Activated T-helper 1 cell treated with anti-CD3 and anti-CD28 coated beads, Interleukin-12 subunit alpha, Interleukin-12 subunit beta, Interleukin-2, Interleukin-4 antibody, amounts not matched to agents 30 ng/mL and 10 ng/mL and 1 ng/mL, durations not matched to agents 14 hours and 24 hours and 36 hours (primary cell): ENCODE measurements around the gene DPM2. TPM values are rescaled to one million over a fixed set of nuclear protein-coding genes. Genes with fewer than 3 reads are reported as not detected.
A peak's percentile ranks its signal among the peaks of the same experiment; 100 is the strongest.

Experiments used
- DNase-seq: peaks from one replicate; pipeline ENCODE4 v3.0.0; 2021; ENCODE audit warnings: low spot score
- H3K27ac Mint-ChIP-seq: one replicate; pipeline ENCODE4 v1.8.0; 2021; ENCODE audit warnings: mild to moderate bottlenecking, mixed read lengths
- H3K27me3 Mint-ChIP-seq: one replicate; pipeline ENCODE4 v1.8.0; 2022; ENCODE audit warnings: mild to moderate bottlenecking, moderate library complexity, mixed read lengths; ENCODE audit not compliant: insufficient read depth
- H3K36me3 Mint-ChIP-seq: one replicate; pipeline ENCODE4 v1.8.0; 2021; ENCODE audit warnings: low read depth, mixed read lengths
- H3K4me1 Mint-ChIP-seq: one replicate; pipeline ENCODE4 v1.8.0; 2021; ENCODE audit warnings: low read depth, mixed read lengths
- H3K4me3 Mint-ChIP-seq: one replicate; pipeline ENCODE4 v1.8.0; 2021; ENCODE audit warnings: mild to moderate bottlenecking, moderate library complexity, mixed read lengths
- H3K9me3 Mint-ChIP-seq: one replicate; pipeline ENCODE4 v1.8.0; 2021; ENCODE audit warnings: mixed read lengths
- intact Hi-C: fragments of 100-400 bp; cut with micrococcal nuclease; formaldehyde crosslinking; loops from one replicate; pipeline ENCODE4 v1.15.1; 2024
- total RNA-seq: library from RNA; stranded (reverse); gene quantifications from 2 replicates; pipeline ENCODE4 v1.2.3, GENCODE V29; 2022

The DPM2 gene
- total RNA-seq, 1 donor from 2014 or later: 70.2 TPM

- H3K27me3 Mint-ChIP-seq: no peaks in the 10 kb centered on the region
- H3K36me3 Mint-ChIP-seq: peaks cover 28% of the 10 kb centered on the region
- H3K9me3 Mint-ChIP-seq: no peaks in the 10 kb centered on the region
- intact Hi-C loops: loop anchor here (5.0 kb wide), 1 partner anchor 158 kb away; no protein-coding TSS in a partner anchor
- H3K4me3 Mint-ChIP-seq: no peak overlapping the region
- no peak for DNase-seq
- H3K27ac Mint-ChIP-seq: peak overlapping the region; percentile 26
- peaks cover 77% of the 10 kb centered on the region for H3K4me1 Mint-ChIP-seq
These were observed 21.7 kb upstream of the DPM2 start for GRCh38 chr9:127959398-127959797.

DNA sequence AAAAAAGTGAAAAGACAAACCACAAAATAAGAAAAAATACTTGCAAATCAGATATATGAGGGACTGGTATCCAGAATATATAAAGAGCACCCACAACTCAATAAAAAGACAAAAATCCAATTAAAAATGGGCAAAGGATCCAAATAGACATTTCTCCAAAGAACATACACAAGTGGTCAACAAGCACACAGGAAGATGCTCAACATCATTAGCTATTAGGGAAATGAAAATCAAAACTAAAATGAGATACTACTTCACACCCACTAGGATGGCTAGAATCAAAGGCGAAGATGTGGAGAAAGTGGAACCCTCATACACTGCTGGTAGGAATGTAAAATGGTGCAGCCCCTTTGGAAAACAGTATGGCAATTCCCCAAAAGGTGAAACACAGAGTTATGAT lies 21.1 kb upstream of the DPM2 start:
- peaks cover 28% of the 10 kb centered on the region for H3K36me3 Mint-ChIP-seq
- H3K27me3 Mint-ChIP-seq: no peaks in the 10 kb centered on the region
- no peak for DNase-seq
- peaks cover 81% of the 10 kb centered on the region for H3K4me1 Mint-ChIP-seq
- intact Hi-C loops: loop anchor here (5.0 kb wide), 1 partner anchor 159 kb away; no protein-coding TSS in a partner anchor
- no peak overlapping the region for H3K27ac Mint-ChIP-seq
- no peaks in the 10 kb centered on the region for H3K9me3 Mint-ChIP-seq
- H3K4me3 Mint-ChIP-seq: no peak overlapping the region

DNA sequence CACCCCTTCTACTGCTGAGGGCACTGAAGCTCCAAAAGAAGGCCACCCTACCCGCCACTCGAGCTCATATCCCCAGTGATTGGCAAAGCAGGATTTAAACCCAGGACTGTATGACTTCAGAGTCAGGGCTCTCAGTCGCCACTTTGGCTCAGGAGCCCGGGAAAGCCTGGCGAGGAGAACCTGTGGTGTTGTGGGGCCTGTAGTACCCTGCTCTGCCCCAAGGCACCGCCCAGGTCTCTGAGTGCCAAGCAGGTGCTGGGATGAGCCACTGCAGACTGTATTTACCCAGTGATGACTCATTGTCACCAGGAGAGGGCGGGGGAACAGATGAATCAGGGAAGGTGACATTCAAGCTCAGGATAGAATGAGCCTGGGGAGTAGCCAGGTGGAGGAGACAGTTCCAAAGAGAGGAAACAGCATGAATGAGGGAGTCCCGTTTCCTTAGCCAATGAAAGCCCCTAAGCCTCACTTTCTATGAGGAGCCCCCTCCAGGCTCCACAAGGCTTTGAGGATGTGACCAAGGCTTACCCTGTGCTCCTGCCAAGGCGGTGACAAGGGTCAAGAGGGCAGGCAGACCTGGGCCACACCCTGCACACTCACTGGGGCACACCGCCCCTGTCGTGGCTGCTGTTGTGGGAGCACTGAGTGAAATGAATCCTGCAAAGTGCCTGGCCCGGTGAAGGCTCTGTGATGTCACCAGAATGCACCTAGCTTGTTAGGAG lies 17.8 kb upstream of the DPM2 start:
- no peaks in the 10 kb centered on the region for H3K9me3 Mint-ChIP-seq
- peak overlapping the region; percentile 73 for H3K27ac Mint-ChIP-seq
- peaks cover 21% of the 10 kb centered on the region for H3K36me3 Mint-ChIP-seq
- H3K4me1 Mint-ChIP-seq: peaks cover 74% of the 10 kb centered on the region
- intact Hi-C loops: loop anchor here (1.0 to 5.0 kb wide), 5 partner anchors 12 to 162 kb away; no protein-coding TSS in a partner anchor
- H3K4me3 Mint-ChIP-seq: peak overlapping the region; percentile 12
- peak; percentile 56 for DNase-seq
- peaks cover 2% of the 10 kb centered on the region for H3K27me3 Mint-ChIP-seq

DNA sequence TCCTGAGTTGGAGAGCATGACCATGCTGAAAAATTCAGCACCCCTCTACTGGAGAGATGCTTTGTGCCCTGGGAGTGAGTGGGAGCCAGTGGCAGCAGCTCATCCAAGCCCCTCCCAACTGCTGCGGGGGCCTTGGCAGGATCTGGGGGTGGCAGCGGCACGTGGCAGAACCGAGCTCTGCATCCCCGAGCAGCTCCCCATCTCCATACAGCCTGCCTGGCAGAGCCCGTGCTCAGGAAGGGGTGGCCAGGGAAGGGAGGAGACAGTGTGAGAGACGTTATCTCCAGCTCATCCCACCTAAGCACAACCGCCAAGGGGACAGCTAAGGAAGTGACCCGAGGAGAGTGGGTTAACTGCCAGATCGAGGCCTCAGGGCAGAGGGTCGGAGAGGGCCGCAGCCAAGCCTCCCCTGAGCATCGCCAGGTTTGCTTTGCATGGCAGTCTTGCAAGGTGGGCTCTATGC lies 17.2 kb upstream of the DPM2 start:
- no peak for DNase-seq
- H3K36me3 Mint-ChIP-seq: peaks cover 20% of the 10 kb centered on the region
- intact Hi-C loops: loop anchor here (1.0 to 5.0 kb wide), 5 partner anchors 12 to 162 kb away; no protein-coding TSS in a partner anchor
- peaks cover 2% of the 10 kb centered on the region for H3K27me3 Mint-ChIP-seq
- H3K27ac Mint-ChIP-seq: no peak overlapping the region
- no peaks in the 10 kb centered on the region for H3K9me3 Mint-ChIP-seq
- no peak overlapping the region for H3K4me3 Mint-ChIP-seq
- H3K4me1 Mint-ChIP-seq: peaks cover 72% of the 10 kb centered on the region

- H3K4me1 Mint-ChIP-seq: peaks cover 63% of the 10 kb centered on the region
- H3K4me3 Mint-ChIP-seq: no peak overlapping the region
- peaks cover 13% of the 10 kb centered on the region for H3K36me3 Mint-ChIP-seq
- DNase-seq: no peak
- peaks cover 2% of the 10 kb centered on the region for H3K27me3 Mint-ChIP-seq
- H3K9me3 Mint-ChIP-seq: no peaks in the 10 kb centered on the region
- intact Hi-C loops: no loop called here
- peak overlapping the region; percentile 52 for H3K27ac Mint-ChIP-seq
These were observed 16.3 kb upstream of the DPM2 start for GRCh38 chr9:127953768-127954505.

DNA sequence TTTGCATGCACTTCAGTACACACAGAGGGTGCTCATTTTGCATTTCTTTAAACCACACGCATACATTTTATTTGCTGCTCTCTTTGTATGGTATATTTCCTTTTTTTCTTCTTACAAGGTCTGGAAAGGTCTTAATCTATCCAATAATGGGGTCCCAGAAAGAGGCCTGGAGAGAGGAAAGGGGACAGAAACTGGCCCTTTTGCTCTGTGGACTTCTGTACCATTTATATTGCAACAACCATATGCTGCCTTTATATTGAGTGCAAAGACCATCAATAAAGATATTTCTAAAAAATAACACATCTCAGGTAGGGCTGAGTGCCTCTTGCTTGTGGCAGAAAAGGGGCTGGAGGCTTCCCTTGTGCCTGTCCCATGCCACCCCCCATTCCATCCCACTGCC lies 15.5 kb upstream of the DPM2 start:
- Mint-ChIP-seq H3K27me3 (peaks cover 2% of the 10 kb centered on the region), H3K4me3 (no peak overlapping the region), H3K9me3 (no peaks in the 10 kb centered on the region), H3K27ac (no peak overlapping the region), H3K36me3 (peaks cover 13% of the 10 kb centered on the region), H3K4me1 (peaks cover 55% of the 10 kb centered on the region)
- DNase-seq: no peak
- intact Hi-C loops: no loop called here

GRCh38 chr9:127950513-127951289 lies 13.0 kb upstream of the DPM2 start:
- peaks cover 2% of the 10 kb centered on the region for H3K27me3 Mint-ChIP-seq
- no peaks in the 10 kb centered on the region for H3K9me3 Mint-ChIP-seq
- intact Hi-C loops: no loop called here
- peaks cover 21% of the 10 kb centered on the region for H3K36me3 Mint-ChIP-seq
- peak overlapping the region; percentile 52 for H3K27ac Mint-ChIP-seq
- no peak for DNase-seq
- no peak overlapping the region for H3K4me3 Mint-ChIP-seq
- H3K4me1 Mint-ChIP-seq: peaks cover 44% of the 10 kb centered on the region

DNA sequence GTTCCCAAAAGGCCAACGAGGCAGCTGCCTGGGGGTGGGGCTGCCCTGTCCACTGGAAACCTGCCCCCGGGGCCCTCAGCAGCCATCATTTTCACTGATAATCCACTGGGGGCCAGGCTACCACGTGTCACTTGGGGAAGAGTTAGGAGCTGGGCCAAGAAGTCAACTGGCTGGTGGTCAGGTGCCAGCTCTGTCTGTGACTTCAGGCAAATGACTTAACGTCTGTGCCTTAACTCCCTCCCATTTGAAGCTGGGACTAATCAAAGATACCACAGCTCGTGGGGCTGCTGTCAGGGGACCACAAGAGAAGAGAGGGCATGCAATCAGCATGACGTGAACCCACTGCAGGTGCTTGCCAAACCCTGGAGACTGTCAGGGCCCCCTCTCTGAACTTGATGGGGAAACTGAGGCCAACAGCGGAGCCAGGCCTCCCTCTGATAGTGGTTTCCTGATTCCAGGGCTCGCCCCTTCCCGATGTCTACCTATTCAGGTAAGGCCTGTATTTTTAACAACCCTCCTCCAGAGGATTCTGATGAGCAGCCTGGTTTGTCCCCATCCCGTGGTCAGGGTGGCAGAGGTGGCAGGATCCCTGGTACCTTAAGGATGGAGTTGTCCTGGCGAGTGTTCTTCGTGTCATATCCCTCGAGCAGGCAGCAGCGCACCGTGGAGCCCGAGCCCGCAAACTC lies 12.3 kb upstream of the DPM2 start:
- intact Hi-C loops: no loop called here
- peaks cover 37% of the 10 kb centered on the region for H3K4me1 Mint-ChIP-seq
- H3K9me3 Mint-ChIP-seq: no peaks in the 10 kb centered on the region
- DNase-seq: no peak
- no peak overlapping the region for H3K4me3 Mint-ChIP-seq
- H3K27me3 Mint-ChIP-seq: peaks cover 2% of the 10 kb centered on the region
- H3K36me3 Mint-ChIP-seq: peaks cover 22% of the 10 kb centered on the region
- peak overlapping the region; percentile 52 for H3K27ac Mint-ChIP-seq

DNA sequence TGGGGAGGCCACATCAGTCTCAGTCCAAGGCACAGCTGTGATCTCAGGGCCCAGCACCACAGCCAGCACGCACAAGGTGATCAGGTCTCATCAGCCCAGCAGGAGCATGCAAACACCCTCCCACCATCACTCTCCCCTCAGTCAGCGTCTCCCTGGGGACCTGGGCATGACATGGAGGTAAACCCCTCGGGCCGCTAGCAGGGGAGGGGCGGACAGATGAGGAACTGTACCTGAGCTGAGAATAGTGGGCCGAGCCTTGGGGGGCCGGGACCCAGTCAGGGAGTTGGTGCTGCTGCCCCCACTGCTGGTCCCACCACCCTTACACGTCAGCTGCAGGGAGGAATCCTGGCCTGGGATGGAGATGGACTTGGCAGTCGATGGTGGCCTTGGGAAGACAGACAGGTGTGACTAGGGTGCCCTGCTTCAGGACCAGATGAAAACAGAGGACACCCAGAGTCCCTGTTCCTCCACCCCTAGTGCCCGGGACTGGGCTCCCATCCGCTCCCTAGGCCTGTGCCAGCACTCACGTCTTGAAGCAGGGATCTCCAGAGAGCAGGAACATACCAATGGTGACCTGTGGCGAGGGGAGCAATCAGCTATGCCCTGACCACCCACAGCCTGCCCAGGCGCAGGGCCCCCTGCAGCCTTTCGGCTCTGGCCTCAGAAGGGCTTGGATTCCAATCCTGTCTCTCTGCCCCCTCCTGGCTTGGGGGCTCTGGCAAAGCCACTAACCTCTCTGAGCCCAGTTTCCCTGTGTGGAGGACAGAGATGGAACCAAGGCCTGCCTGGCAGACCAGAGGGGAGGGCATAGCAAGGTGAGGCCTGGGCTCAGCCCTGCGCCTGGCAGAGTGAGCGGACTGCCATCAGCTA lies 10.4 kb upstream of the DPM2 start:
- H3K4me3 Mint-ChIP-seq: no peak overlapping the region
- intact Hi-C loops: no loop called here
- H3K9me3 Mint-ChIP-seq: no peaks in the 10 kb centered on the region
- H3K27me3 Mint-ChIP-seq: peaks cover 2% of the 10 kb centered on the region
- peaks cover 27% of the 10 kb centered on the region for H3K4me1 Mint-ChIP-seq
- H3K27ac Mint-ChIP-seq: no peak overlapping the region
- no peak for DNase-seq
- H3K36me3 Mint-ChIP-seq: peaks cover 30% of the 10 kb centered on the region

GRCh38 chr9:127946728-127947127 lies 9.1 kb upstream of the DPM2 start:
- H3K4me1 Mint-ChIP-seq: peaks cover 27% of the 10 kb centered on the region
- H3K9me3 Mint-ChIP-seq: no peaks in the 10 kb centered on the region
- no peak overlapping the region for H3K27ac Mint-ChIP-seq
- H3K27me3 Mint-ChIP-seq: no peaks in the 10 kb centered on the region
- no peak for DNase-seq
- intact Hi-C loops: no loop called here
- H3K36me3 Mint-ChIP-seq: peaks cover 33% of the 10 kb centered on the region
- H3K4me3 Mint-ChIP-seq: no peak overlapping the region

- no peak overlapping the region for H3K27ac Mint-ChIP-seq
- peaks cover 23% of the 10 kb centered on the region for H3K4me1 Mint-ChIP-seq
- intact Hi-C loops: no loop called here
These were observed 8.3 kb upstream of the DPM2 start for GRCh38 chr9:127945942-127946341.

More at GRCh38 chr9:127945942-127946341, 8.3 kb upstream of the DPM2 start:
- no peak for DNase-seq
- Mint-ChIP-seq H3K9me3 (no peaks in the 10 kb centered on the region), H3K4me3 (no peak overlapping the region), H3K27me3 (peaks cover 2% of the 10 kb centered on the region), H3K36me3 (peaks cover 30% of the 10 kb centered on the region)
